ENCODE data around the gene RPTOR.

DNA sequence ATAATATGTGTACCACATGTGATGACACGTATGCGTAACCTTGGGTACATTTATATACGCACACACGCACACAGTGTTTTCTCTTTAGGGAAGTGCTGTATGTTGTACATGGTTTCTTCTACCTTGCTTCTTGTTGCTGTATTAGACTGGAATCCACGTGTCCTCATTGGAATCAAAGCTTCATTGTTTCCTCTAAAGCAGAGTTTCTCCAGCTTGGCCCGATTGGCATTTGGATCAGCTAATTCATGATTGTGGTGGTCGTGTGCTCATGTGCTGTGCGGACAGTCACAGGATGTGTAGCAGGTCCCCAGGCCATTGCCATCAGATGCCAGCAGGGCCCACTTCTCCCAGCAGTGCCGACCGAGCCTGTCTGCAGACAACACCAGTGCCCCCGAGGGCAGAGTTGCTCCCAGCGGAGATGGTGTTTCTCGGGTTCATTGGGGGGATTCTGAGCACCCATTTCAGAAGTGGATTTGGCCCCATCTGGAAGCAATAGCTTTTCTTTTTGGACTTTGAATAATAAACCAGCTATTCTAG is 148.4 kb downstream of the RPTOR start:
- TF ChIP-seq, protein P1, sequence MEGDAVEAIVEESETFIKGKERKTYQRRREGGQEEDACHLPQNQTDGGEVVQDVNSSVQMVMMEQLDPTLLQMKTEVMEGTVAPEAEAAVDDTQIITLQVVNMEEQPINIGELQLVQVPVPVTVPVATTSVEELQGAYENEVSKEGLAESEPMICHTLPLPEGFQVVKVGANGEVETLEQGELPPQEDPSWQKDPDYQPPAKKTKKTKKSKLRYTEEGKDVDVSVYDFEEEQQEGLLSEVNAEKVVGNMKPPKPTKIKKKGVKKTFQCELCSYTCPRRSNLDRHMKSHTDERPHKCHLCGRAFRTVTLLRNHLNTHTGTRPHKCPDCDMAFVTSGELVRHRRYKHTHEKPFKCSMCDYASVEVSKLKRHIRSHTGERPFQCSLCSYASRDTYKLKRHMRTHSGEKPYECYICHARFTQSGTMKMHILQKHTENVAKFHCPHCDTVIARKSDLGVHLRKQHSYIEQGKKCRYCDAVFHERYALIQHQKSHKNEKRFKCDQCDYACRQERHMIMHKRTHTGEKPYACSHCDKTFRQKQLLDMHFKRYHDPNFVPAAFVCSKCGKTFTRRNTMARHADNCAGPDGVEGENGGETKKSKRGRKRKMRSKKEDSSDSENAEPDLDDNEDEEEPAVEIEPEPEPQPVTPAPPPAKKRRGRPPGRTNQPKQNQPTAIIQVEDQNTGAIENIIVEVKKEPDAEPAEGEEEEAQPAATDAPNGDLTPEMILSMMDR (IDR thresholded peaks at IDR 0.05; ENCODE audit: insufficient read depth, low read depth, low read length) = no peak
- TF ChIP-seq EZH2 (IDR thresholded peaks at IDR 0.05; ENCODE audit: insufficient read depth, low read length) = no peak
